ENCODE measurements around the gene ATXN7.

Gene ATXN7, protein sequence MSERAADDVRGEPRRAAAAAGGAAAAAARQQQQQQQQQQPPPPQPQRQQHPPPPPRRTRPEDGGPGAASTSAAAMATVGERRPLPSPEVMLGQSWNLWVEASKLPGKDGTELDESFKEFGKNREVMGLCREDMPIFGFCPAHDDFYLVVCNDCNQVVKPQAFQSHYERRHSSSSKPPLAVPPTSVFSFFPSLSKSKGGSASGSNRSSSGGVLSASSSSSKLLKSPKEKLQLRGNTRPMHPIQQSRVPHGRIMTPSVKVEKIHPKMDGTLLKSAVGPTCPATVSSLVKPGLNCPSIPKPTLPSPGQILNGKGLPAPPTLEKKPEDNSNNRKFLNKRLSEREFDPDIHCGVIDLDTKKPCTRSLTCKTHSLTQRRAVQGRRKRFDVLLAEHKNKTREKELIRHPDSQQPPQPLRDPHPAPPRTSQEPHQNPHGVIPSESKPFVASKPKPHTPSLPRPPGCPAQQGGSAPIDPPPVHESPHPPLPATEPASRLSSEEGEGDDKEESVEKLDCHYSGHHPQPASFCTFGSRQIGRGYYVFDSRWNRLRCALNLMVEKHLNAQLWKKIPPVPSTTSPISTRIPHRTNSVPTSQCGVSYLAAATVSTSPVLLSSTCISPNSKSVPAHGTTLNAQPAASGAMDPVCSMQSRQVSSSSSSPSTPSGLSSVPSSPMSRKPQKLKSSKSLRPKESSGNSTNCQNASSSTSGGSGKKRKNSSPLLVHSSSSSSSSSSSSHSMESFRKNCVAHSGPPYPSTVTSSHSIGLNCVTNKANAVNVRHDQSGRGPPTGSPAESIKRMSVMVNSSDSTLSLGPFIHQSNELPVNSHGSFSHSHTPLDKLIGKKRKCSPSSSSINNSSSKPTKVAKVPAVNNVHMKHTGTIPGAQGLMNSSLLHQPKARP

DNA sequence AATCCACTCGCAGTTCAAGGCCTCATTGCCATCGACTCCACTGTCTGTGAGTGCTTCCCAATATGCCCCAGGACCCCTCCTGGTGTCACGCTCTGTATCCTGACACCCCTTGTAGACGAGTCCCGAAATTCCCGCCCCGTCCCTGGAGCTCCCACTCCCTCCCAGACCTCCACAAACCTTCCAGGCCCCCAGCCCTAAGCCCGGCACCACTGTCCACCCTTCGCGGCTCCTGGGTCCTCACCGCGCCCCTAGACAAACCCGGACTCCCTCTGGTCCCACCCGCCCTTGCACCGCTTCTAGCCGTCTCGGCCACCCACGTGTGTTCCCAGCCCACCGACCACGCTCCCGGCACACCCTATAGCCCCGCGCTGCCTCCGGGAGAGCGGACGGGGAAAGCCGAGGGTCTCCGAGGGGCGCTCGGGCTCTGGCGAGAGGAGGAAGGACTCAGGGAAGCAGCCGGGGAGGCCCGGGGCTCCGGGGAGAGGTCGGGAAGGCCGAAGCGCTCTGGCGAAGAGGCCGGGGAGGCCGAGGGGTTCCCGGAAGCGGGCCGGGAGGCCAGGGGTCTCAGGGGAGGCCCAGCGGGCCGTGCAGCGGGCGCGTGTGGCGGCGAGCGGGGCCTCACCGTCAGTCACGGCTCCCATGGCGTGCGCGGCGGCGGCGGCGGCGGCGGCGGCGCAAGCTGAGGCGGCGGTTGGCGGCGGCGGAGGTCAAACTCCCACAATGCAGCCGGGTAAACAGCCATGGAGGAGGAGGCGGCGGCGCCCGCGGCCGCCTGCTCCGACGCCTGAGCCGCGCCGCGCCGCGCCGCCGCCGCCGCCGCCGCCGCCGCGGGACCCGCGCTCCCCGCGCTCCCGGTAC, at the start of gene ATXN7, which contains the start of gene THOC7:
TSS of gene ATXN7 (plus strand) at position 718 of the 858 bp plus-strand sequence. CDS start 48,732 bp downstream, outside the sequence.
TSS of gene THOC7 (minus strand) at position 656 of the 858 bp plus-strand sequence. CDS start at position 641, 15 bp downstream.
- peak; percentile 39 for DNase-seq (ENCODE audit: low read depth)

DNA sequence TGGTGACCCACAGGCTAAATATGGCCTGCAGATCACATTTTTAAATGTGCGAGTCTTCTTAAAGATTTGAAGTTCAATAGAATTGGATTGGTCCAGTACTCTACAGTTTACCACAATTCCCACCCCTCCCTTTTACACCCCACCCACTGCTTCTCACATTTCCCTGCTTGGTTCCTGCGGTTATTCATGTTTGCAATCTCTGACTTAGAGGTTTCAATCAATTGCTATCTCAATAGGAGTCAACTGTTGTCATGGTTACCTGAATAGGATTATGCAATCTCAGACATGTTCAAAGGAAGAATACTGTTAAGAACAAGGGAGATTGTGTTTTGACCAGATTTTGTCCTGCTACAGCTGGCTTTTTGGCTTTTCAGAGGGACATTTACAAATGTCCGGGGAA, 49.4 kb upstream of the ATXN7 start:
- DNase-seq (ENCODE audit: low read depth): no peak

DNA sequence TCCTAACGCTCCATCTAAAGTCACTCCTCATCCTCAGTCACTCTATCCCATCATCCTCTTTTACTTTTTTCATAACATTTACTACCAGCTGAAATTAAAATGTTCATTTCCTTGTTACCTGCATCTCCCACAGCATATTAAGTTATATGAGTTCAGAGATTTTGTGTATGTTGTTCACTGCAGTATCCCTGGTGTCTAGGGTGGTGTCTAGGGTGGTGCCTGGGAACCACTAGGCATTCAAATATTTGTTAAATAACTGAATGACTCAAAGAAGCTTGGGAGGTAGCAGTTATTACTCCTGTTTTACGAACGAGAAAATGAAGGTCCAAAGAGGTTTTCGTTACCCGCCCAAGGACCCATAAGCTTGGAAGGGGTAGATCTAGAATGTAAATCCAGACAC, 46.4 kb upstream of the ATXN7 start:
- DNase-seq (ENCODE audit: low read depth): no peak

GRCh38 chr3:63818282-63819150, 45.2 kb upstream of the ATXN7 start:
- peak; percentile 12 for DNase-seq (ENCODE audit: low read depth)

DNA sequence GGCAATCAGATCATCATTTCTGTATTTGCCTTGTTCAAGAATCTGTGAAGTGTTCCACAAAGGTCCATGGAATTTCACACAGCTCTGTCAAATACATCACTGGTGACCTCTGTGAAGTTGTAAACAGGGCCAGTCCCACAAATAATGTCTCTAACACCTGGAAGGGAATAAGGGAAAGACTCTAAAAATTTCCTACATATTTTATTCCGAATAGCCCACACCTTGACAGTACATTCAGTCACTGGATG, 44.6 kb upstream of the ATXN7 start, which contains the start of gene C3orf49:
TSS of gene C3orf49 (plus strand) at position 149 of the 248 bp plus-strand sequence. CDS start 173 bp downstream, outside the sequence.
- DNase-seq (ENCODE audit: low read depth): no peak

DNA sequence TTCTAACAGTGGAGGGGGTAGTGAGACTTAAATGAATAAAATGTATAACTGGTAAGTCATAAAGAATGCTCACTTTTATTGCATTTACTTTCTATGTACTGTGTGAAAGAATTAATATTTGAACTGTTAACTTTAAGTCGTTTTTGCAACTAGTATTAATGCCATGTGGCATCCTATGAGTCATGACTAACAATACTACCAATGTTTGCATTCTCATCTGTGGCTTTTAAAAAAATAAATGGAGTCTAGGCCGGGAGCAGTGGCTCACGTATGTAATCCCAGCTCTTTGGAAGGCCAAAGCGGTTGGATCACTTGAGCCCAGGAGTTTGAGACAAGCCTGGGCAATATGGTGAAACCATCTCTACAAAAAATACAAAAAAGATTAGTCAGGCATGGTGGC, 39.4 kb upstream of the ATXN7 start:
- DNase-seq (ENCODE audit: low read depth): no peak

DNA sequence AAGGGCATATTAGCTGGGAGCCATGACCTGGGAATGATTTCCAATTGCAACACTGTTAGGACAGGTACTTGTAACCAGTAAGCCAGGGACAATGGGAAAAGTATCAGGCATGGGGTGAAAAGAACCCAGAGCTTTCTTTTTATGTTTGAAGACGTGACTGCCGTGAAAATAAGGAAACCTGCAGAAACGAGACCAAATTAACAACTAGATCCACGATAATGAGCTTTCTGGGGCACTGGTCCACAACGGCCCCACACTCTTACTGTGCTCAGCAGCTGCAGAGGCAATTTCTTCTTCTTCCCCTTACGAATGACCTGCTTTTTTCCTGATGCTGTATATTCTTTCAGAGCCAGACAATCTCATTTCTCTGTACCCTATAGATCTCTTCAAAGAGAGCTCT, 33.1 kb upstream of the ATXN7 start:
- DNase-seq (ENCODE audit: low read depth): no peak

DNA sequence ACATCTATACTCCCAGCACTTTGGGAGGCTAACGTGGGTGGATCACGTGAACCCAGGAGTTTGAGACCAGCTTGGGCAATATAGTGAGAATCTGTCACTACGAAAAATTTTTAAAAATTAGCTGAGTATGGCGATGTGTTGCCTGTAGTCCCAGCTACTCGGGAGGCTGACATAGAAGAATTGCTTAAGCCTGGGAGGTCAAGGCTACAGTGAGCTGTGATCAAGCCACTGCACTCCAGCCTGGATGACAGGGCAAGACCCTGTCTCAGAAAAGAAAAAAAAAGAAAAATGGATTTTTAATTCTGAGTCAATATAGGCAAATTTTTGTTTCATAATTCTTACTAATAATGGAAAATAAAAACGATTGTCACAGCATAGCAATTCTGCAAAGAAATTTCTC, 31.3 kb upstream of the ATXN7 start:
- no peak for DNase-seq (ENCODE audit: low read depth)

GRCh38 chr3:63841704-63842103, 22.0 kb upstream of the ATXN7 start:
- DNase-seq (ENCODE audit: low read depth): no peak

DNA sequence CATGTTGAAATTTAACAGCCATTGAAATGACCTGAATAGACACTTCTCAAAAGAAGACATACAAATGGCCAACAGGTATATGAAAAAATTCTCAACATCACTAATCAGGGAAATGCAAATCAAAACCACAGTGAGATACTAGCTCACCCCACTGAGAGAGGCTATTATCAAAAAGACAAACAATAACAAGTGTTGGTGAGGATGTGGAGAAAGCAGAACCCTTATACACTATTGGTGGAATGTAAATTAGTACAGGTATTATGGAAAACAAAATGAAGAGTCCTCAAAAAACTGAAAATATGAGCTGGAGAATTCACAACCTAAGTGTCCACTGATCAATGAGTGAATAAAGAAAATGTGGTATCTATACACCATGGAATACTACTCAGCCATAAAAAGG, 21.5 kb upstream of the ATXN7 start:
- no peak for DNase-seq (ENCODE audit: low read depth)

GRCh38 chr3:63845215-63845614, 18.5 kb upstream of the ATXN7 start:
- no peak for DNase-seq (ENCODE audit: low read depth)

GRCh38 chr3:63847718-63848450, 15.8 kb upstream of the ATXN7 start:
- DNase-seq (ENCODE audit: low read depth): no peak

- DNase-seq (ENCODE audit: low read depth): no peak
Measured at GRCh38 chr3:63849175-63849574, 14.5 kb upstream of the ATXN7 start.

DNA sequence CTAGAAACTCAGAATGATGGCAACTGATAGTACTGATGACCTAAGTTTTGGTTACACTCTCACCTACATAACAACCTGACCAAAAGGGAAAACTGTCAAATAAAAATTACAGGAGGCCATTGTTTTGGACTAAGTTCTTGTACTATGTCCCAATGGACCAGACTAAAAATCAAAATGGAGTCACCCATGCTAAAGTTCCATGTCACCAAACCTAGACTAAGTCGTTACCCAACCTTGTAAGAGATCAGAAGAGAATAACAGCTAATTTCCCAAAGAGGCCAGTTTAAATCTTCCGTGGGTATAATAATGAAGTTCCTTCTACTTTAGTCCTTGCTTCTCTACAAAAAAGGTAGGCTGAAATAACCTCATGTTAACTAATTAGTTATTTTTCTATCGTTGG, 12.4 kb upstream of the ATXN7 start:
- DNase-seq (ENCODE audit: low read depth): no peak

GRCh38 chr3:63853106-63853505, 10.6 kb upstream of the ATXN7 start:
- no peak for DNase-seq (ENCODE audit: low read depth)

- no peak for DNase-seq (ENCODE audit: low read depth)
Measured at GRCh38 chr3:63855333-63855940, 8.2 kb upstream of the ATXN7 start.

DNA sequence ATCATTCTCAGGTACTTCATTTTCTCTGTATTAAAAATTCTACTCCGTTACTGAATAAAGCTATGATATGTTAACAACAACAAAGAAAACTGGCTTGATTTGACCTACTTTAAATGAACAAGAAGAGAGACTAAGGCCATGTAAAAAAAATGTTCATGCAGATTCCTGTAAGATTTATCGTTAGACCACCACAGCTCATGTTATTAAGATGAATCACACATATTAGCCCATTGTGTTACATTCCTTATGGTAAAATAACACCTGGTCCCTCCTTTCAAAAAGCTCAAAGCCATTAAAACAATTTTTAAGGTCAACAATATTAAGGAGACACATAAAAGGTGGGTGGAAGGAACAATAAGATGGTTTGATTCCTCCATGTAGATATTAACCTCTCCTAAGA, 6.4 kb upstream of the ATXN7 start:
- no peak for DNase-seq (ENCODE audit: low read depth)

- DNase-seq (ENCODE audit: low read depth): no peak
Measured at GRCh38 chr3:63860776-63861175, 2.9 kb upstream of the ATXN7 start.

DNA sequence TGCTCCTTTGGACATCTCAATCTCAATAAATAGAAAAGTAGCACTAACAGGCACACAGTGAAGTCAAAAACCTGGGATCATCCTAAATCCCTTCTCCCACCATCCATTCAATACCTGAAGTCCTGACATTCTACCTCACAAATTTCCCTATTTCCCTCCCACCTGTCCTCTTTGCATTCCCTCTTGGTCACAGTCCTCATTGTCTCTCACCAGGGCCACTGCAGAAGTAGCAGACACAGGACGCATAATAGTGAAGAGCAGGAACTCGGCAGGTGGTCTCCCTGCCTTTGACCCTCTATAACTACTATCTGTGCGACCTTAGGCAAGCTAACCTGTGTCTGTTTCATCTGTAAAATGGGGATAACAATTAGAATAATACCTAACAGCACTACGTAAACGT, 2.4 kb upstream of the ATXN7 start:
- no peak for DNase-seq (ENCODE audit: low read depth)

GRCh38 chr3:63862804-63863149, 890 bp upstream of the ATXN7 start:
- no peak for DNase-seq (ENCODE audit: low read depth)
